NT2/D1 (cell line): ENCODE results near the gene SLC1A2.

Experiments
- DNase-seq: peaks from one replicate; pipeline ENCODE4 v3.0.0-alpha.2; 2011; ENCODE audit warnings: low read depth, low spot score
- H3K27me3 ChIP-seq: 2 replicates; pipeline ENCODE4 v1.6.0; 2011; ENCODE audit warnings: mild to moderate bottlenecking; ENCODE audit not compliant: insufficient read length, insufficient read depth
- H3K36me3 ChIP-seq: 2 replicates; pipeline ENCODE4 v1.6.1; 2011; ENCODE audit warnings: mild to moderate bottlenecking, low read length, mixed read lengths; ENCODE audit not compliant: insufficient read depth, insufficient read length
- H3K4me1 ChIP-seq: 2 replicates; pipeline ENCODE4 v1.5.1; 2011; ENCODE audit not compliant: insufficient read depth, insufficient read length
- H3K4me3 ChIP-seq: 2 replicates; pipeline ENCODE4 v1.5.1; 2011; ENCODE audit warnings: low read depth; ENCODE audit not compliant: insufficient read length
- H3K9ac ChIP-seq: 2 replicates; pipeline ENCODE4 v1.6.0; 2011; ENCODE audit warnings: low read depth; ENCODE audit not compliant: insufficient read length
- H3K9me3 ChIP-seq: 2 replicates; pipeline ENCODE4 v1.5.1; 2011; ENCODE audit warnings: mild to moderate bottlenecking, low read length; ENCODE audit not compliant: insufficient read depth
- SUZ12 ChIP-seq: IDR thresholded peaks from 2 replicates; pipeline ENCODE4 v1.6.1; 2011; ENCODE audit not compliant: insufficient read length, insufficient read depth; ENCODE audit errors: extremely low read depth
- YY1 ChIP-seq: IDR thresholded peaks from 2 replicates; pipeline ENCODE4 v1.6.1; 2011; ENCODE audit not compliant: insufficient read length, insufficient read depth
- ZNF274 ChIP-seq: IDR thresholded peaks from 2 replicates; pipeline ENCODE4 v1.6.1; 2011; ENCODE audit warnings: mild to moderate bottlenecking, low read depth, low read length

Gene SLC1A2

GRCh38 chr11:35241531-35241930, 177.8 kb downstream of the SLC1A2 start:
- H3K9me3 ChIP-seq, result no peaks in the 10 kb centered on the region
- no peak overlapping the region for H3K4me3 ChIP-seq
- H3K36me3 ChIP-seq, result no peaks in the 10 kb centered on the region
- TF ChIP-seq SUZ12 (no peak), ZNF274 (no peak), YY1 (no peak)
- no peaks in the 10 kb centered on the region for H3K4me1 ChIP-seq
- H3K27me3 ChIP-seq, result no peaks in the 10 kb centered on the region
- H3K9ac ChIP-seq, result no peak overlapping the region
- no peak for DNase-seq

GRCh38 chr11:35241083-35241482, 178.3 kb downstream of the SLC1A2 start:
- TF ChIP-seq ZNF274, result no peak
- no peak for TF ChIP-seq YY1
- TF ChIP-seq SUZ12, result no peak
- Histone ChIP-seq H3K9me3 (no peaks in the 10 kb centered on the region), H3K27me3 (no peaks in the 10 kb centered on the region), H3K36me3 (no peaks in the 10 kb centered on the region), H3K9ac (no peak overlapping the region), H3K4me1 (no peaks in the 10 kb centered on the region), H3K4me3 (no peak overlapping the region)
- DNase-seq, result no peak

- DNase-seq, result no peak
- TF ChIP-seq ZNF274 (no peak), SUZ12 (no peak), YY1 (no peak)
- no peak overlapping the region for H3K9ac ChIP-seq
- no peaks in the 10 kb centered on the region for H3K36me3 ChIP-seq
- H3K27me3 ChIP-seq, result no peaks in the 10 kb centered on the region
- no peaks in the 10 kb centered on the region for H3K9me3 ChIP-seq
- no peaks in the 10 kb centered on the region for H3K4me1 ChIP-seq
- no peak overlapping the region for H3K4me3 ChIP-seq
These were observed 179.8 kb downstream of the SLC1A2 start for GRCh38 chr11:35239471-35240075.

GRCh38 chr11:35238882-35239281, 180.5 kb downstream of the SLC1A2 start:
- Histone ChIP-seq H3K4me3 (no peak overlapping the region), H3K27me3 (no peaks in the 10 kb centered on the region), H3K4me1 (no peaks in the 10 kb centered on the region), H3K9ac (no peak overlapping the region), H3K36me3 (no peaks in the 10 kb centered on the region), H3K9me3 (no peaks in the 10 kb centered on the region)
- TF ChIP-seq ZNF274 (no peak), YY1 (no peak), SUZ12 (no peak)
- no peak for DNase-seq

GRCh38 chr11:35237860-35238715, 181.3 kb downstream of the SLC1A2 start:
- Histone ChIP-seq H3K36me3 (no peaks in the 10 kb centered on the region), H3K4me1 (no peaks in the 10 kb centered on the region), H3K27me3 (no peaks in the 10 kb centered on the region), H3K9me3 (no peaks in the 10 kb centered on the region), H3K9ac (no peak overlapping the region), H3K4me3 (no peak overlapping the region)
- TF ChIP-seq YY1, result no peak
- no peak for TF ChIP-seq SUZ12
- no peak for TF ChIP-seq ZNF274
- DNase-seq, result peak; percentile 70

- no peaks in the 10 kb centered on the region for H3K36me3 ChIP-seq
- DNase-seq, result no peak
- TF ChIP-seq ZNF274 (no peak), YY1 (no peak), SUZ12 (no peak)
- H3K27me3 ChIP-seq, result no peaks in the 10 kb centered on the region
- H3K4me1 ChIP-seq, result no peaks in the 10 kb centered on the region
- H3K4me3 ChIP-seq, result no peak overlapping the region
- H3K9me3 ChIP-seq, result no peaks in the 10 kb centered on the region
- no peak overlapping the region for H3K9ac ChIP-seq
These were observed 182.0 kb downstream of the SLC1A2 start for GRCh38 chr11:35237351-35237750.

GRCh38 chr11:35236667-35237003, 182.7 kb downstream of the SLC1A2 start:
- H3K4me1 ChIP-seq, result no peaks in the 10 kb centered on the region
- TF ChIP-seq YY1 (no peak), ZNF274 (no peak), SUZ12 (no peak)
- H3K27me3 ChIP-seq, result no peaks in the 10 kb centered on the region
- peaks cover under 1% of the 10 kb centered on the region for H3K36me3 ChIP-seq
- DNase-seq, result no peak
- H3K9ac ChIP-seq, result no peak overlapping the region
- no peak overlapping the region for H3K4me3 ChIP-seq
- no peaks in the 10 kb centered on the region for H3K9me3 ChIP-seq
